RWPE1 (cell line): ENCODE measurements around the gene CARD9.
"Not testable (repeated sequence)": the region's sequence is repeated elsewhere in the genome, so short reads cannot be mapped to it uniquely, and the experiment has no call there.

Experiments
- CTCF ChIA-PET: fragments of 350-600 bp; sonication (Branson Sonifier 250); formaldehyde crosslinking; extraction: SDS; loops from one replicate; lab custom pipeline; 2021; lab: Yijun Ruan, JAX
- POLR2A ChIA-PET: fragments of 400-600 bp; formaldehyde crosslinking; extraction: SDS; loops from one replicate; lab custom pipeline; 2020; ENCODE audit warnings: antibody characterized with exemption; ENCODE audit not compliant: low non-redundant PET; lab: Yijun Ruan, JAX
- DNase-seq: peaks from one replicate; pipeline ENCODE4 v3.0.0; 2012; ENCODE audit warnings: low spot score
- H3K27ac ChIP-seq: fragments of 450-650 bp; 2 replicates; pipeline ENCODE4 v1.5.1; 2017
- TF ChIP-seq, protein P1 (sequence below): fragments of 450-650 bp; conservative IDR thresholded peaks from 2 replicates; pipeline ENCODE4 v1.5.1; 2017; ENCODE audit warnings: low read depth, mild to moderate bottlenecking

Gene CARD9

DNA sequence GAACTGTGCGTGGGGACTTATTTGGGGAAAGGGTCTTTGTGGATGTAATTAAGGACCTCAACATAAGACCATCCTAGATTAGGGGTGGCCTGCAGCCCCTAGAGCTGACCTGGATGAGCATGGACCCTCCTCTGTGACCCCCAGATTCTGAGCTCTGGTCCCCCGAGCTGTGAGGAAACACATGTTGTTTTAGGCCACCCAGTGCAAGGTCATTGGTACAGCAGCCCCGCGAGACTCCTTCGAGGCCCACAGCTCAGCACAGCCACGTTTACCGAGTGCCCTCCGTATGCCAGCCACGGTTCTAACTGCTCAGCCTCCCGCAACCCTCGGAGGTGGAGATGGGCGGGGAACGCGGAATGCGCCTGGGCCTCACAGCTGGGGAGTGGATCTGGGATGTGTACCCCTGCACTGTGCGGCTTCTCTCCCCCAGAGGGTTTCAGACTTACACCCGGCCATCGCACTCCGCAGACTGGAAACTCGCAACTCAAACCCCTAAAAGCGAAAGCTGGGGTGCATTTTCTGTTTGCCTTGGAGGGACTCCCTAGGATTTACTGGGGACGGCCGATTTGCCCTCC, 50.6 kb downstream of the CARD9 start:
- ChIA-PET CTCF (interaction anchor here (0.7 to 2.6 kb wide), 4 partner anchors 10 to 23 kb away, joined by 3 to 12 read pairs (median 8); no protein-coding TSS in a partner anchor), POLR2A (no interaction called here)
- TF ChIP-seq, protein P1, sequence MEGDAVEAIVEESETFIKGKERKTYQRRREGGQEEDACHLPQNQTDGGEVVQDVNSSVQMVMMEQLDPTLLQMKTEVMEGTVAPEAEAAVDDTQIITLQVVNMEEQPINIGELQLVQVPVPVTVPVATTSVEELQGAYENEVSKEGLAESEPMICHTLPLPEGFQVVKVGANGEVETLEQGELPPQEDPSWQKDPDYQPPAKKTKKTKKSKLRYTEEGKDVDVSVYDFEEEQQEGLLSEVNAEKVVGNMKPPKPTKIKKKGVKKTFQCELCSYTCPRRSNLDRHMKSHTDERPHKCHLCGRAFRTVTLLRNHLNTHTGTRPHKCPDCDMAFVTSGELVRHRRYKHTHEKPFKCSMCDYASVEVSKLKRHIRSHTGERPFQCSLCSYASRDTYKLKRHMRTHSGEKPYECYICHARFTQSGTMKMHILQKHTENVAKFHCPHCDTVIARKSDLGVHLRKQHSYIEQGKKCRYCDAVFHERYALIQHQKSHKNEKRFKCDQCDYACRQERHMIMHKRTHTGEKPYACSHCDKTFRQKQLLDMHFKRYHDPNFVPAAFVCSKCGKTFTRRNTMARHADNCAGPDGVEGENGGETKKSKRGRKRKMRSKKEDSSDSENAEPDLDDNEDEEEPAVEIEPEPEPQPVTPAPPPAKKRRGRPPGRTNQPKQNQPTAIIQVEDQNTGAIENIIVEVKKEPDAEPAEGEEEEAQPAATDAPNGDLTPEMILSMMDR, result no peak

DNA sequence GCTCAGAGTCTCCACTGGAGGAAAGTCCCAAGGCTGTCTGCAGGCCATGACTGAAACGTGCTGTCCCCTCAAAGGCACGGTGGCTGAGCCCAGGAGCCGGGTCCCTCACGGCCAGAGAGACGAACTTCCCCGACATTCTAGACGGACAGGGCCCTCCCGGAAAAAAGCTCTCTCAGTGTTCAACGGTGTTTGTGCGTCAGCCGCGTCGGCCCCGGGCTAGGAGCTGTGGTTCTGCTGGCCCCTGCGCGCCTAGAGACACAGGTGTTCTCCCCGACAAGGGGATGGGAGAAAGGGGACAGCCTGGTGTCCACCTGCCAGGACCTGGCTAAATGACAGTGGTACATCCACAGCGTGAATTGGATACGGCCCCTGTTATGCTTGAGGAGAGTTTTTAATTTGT, 51.9 kb downstream of the CARD9 start:
- ChIA-PET CTCF (interaction anchor here (0.6 to 0.7 kb wide), 3 partner anchors 9 to 365 kb away, joined by 3 to 5 read pairs (median 5); no protein-coding TSS in a partner anchor), POLR2A (no interaction called here)
- no peak overlapping the region for H3K27ac ChIP-seq
- TF ChIP-seq, protein P1, result no peak
- no peak for DNase-seq

More for the DNA sequence above, 50.6 kb downstream of the CARD9 start:
- no peak overlapping the region; the same call in 1 of the 2 replicates for H3K27ac ChIP-seq
- no peak for DNase-seq

DNA sequence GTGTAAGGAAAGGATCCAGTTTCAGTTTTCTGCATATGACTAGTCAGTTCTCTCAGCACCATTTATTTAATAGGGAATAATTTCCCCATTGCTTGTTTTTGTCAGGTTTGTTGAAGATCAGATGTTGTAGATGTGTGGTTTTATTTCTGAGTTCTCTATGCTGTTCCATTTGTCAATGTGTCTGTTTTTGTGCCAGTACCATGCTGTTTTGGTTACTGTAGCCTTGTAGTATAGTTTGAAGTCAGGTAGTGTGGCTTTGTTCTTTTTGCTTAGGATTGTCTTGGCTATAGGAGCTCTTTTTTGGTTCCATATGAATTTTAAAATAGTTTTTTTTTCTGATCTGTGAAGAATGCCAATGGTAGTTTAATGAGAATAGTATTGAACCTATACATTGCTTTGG, 52.5 kb downstream of the CARD9 start:
- POLR2A ChIA-PET, result not testable (repeated sequence)

DNA sequence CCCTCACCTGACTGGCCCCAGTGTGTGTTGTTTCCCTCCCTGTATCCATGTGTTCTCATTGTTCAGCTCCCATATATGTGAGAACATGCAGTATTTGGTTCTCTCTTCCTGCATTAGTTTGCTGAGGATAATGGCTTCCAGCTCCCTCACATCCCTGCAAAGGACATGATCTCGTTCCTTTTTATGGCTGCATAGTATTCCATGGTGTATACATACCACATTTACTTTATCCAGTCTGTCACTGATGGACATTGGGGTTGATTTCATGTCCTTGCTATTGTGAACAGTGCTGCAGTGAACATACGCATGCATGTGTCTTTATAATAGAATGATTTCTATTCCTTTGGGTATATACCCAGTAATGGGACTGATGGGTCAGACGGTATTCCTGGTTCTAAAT, 53.5 kb downstream of the CARD9 start:
- CTCF ChIA-PET, result interaction anchor here (0.6 kb wide), 1 partner anchor 8 kb away, joined by 3 read pairs; no protein-coding TSS in a partner anchor
- DNase-seq, H3K27ac ChIP-seq, POLR2A ChIA-PET: not testable (repeated sequence)

More for the DNA sequence above, 52.5 kb downstream of the CARD9 start:
- CTCF ChIA-PET, result interaction anchor here (0.7 kb wide), 2 partner anchors 8 to 365 kb away, joined by 3 to 5 read pairs; no protein-coding TSS in a partner anchor
- not testable (repeated sequence) for DNase-seq, H3K27ac ChIP-seq

DNA sequence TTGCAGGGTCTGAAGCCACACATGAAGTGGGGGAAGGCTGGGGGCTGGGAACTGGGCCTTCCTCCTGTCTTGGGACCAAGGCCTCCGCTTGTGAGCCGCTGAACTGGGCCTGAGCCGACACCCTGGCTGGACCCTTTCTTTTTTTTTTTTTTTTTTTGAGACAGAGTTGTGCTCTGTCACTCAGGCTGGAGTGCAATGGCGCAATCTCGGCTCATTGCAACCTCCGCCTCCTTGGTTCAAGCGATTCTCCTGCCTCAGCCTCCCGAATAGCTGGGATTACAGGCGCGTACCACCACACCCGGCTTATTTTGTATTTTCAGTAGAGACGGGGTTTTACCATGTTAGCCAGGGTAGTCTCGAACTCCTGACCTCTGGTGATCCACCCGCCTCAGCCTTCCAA, 54.2 kb downstream of the CARD9 start:
- POLR2A ChIA-PET, DNase-seq, H3K27ac ChIP-seq: not testable (repeated sequence)
- CTCF ChIA-PET, result interaction anchor here (0.6 kb wide), 1 partner anchor 9 kb away, joined by 3 read pairs; no protein-coding TSS in a partner anchor

DNA sequence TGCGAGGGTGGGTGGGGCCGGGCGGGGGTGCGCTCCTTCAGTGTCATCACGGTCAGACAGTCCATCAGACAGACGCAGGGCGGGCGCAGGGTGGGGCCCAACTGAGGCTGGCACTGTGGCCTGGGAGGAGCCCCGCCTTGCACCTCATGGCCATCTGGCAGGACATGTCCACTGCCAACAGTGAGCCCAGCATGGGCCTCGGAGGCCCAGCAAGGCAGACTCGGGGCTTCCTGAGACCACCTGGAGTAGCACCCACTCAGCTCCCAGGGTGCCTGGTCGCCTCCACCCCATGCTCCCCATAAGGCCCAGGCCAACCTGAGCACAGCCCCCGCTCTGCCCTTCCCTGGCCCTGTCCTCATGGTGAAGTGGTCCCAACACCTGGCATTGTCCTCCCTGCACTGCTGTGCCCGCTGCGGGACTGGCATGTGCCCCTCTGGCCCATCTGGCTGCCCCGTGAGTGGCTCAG, 54.7 kb downstream of the CARD9 start:
- DNase-seq, result no peak
- POLR2A ChIA-PET, result interaction anchor here (0.6 kb wide), 1 partner anchor 16 kb away, joined by 4 read pairs; no protein-coding TSS in a partner anchor

DNA sequence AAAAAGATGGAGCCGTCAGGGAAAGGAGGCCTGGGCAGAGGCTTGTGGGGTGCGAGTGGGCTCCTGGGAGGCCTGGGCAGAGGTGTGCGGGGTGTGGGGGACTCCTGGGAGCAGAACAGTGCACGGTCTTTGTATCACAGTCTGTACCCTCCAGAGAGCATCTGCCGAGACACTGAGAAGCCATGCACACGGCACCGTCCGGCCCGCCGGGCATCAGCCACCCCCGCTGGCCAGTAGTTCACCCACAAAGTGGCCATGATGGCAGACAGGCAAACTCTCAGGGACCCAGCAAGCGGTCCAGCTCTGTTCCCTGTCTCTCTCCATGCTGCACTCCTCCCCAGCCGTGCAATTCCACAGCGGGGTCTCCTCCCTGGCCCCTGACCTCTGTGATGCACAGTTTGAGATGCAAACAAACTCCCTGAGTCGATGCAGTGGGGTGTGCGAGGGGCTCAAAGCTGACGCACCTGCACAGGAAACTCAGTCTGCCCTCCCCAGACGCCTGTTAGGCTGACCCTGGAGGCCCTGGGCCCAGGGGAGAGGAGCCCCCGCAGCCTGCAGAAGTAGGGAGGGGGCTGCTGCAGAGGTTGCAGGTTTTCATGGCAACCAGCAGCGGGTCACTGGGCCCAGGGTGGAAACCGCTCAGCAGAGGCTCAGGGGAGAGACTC, 55.2 kb downstream of the CARD9 start:
- TF ChIP-seq, protein P1, result no peak
- no peak overlapping the region for H3K27ac ChIP-seq
- CTCF ChIA-PET, result interaction anchor here (0.5 to 1.5 kb wide), 2 partner anchors 8 to 206 kb away, joined by 4 to 5 read pairs; no protein-coding TSS in a partner anchor
- POLR2A ChIA-PET, result interaction anchor here (0.6 kb wide), 1 partner anchor 17 kb away, joined by 4 read pairs; no protein-coding TSS in a partner anchor
- no peak for DNase-seq

More for the DNA sequence above, 54.7 kb downstream of the CARD9 start:
- CTCF ChIA-PET, result no interaction called here
- no peak overlapping the region for H3K27ac ChIP-seq
- TF ChIP-seq, protein P1, result no peak
